NCI-H1105 treated with DMSO at 0.1 percent for 48 hours (cell line): ENCODE measurements around the gene PRSS16.

Experiments used
- DNase-seq: peaks from one replicate; lab custom pipeline; 2025; lab: John Stamatoyannopoulos, UW

The PRSS16 gene

GRCh38 chr6:27283279-27283678 is 35.8 kb downstream of the PRSS16 start:
- no peak for DNase-seq

GRCh38 chr6:27286141-27286540 is 38.6 kb downstream of the PRSS16 start:
- DNase-seq: no peak

GRCh38 chr6:27287751-27288135 is 40.2 kb downstream of the PRSS16 start:
- DNase-seq: no peak

- peak; percentile 12 for DNase-seq
Measured at GRCh38 chr6:27288136-27289044, 40.9 kb downstream of the PRSS16 start.

DNA sequence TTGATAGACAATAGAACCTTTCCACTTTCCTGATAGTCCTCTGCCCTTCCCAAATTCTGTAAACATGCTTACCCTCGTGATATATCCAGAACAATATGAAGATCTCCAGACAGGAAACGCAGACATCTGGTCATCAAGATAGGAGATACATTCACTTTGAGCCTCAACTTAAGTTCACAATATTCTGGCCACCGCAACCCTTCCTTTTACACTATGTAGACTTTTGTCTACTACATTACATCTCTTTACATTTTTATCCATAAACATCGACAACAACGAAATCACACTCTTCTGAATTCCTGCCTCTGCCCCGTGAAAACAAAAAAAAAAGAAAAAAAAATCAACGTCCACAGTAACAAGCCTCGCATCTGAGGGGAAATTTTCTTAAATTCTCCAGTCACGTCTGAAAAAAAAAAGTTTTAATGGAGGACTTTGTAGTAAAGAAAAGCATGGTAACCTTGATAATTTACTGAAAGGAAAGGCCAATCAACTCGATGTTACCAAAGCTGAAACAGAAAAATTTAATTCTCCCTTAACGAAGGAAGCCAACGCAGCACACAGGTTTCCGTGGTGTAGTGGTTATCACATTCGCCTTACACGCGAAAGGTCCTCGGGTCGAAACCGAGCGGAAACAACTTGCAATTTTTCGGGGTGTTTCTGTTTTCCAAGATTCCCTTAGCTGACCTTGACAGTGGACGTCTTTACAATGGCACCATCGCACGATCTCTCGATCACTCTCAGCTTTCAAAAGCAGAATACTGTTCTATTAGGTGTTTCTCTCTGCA is 42.8 kb downstream of the PRSS16 start:
- no peak for DNase-seq

DNA sequence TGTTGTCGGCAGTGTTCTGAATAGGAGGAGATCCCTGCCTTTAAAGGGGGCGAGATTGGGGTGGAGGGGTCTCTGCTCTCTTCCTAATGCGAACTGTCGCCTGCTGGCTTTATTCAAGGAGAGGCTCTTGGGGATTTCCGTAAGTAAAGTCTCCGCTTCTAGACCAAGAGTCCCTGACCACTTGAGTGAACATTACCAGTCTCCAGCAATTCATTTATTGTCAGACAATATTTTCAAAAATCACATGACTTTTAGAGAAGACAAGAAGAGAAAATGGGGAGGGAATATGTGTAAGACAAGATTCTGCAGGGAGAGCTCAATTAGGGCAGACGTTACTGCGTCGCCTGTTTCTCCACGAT is 43.3 kb downstream of the PRSS16 start:
- no peak for DNase-seq

DNA sequence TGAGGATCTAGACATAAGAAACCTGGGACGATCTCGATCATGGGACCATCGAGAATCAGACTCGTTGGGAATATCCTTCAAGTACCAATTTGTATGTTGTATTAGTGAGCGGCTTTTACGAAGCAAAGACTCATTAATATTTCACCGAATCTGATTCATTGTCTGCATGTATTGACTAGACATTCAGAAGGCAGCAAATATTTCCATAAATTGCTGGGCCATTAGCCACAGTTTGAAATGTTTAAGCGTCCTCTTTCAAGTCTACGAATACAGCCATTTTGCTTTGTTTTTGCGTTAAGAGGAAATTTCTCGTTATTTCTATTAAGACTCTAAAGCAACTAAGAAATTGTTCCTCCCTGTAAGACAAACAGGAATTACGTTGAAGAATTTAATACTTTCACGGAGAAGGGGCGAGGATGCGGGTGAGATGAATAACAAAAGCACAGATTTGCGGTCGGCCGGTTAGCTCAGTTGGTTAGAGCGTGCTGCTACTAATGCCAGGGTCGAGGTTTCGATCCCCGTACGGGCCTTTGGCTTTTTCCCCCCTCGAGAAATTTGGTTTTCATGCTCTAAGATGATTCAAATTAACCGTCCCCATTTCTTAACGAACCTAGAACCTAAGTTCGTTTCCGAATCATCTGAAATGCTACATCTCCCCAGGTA is 46.1 kb downstream of the PRSS16 start:
- peak; percentile 70 for DNase-seq

GRCh38 chr6:27294409-27294808 is 46.9 kb downstream of the PRSS16 start:
- DNase-seq: peak; percentile 49

DNA sequence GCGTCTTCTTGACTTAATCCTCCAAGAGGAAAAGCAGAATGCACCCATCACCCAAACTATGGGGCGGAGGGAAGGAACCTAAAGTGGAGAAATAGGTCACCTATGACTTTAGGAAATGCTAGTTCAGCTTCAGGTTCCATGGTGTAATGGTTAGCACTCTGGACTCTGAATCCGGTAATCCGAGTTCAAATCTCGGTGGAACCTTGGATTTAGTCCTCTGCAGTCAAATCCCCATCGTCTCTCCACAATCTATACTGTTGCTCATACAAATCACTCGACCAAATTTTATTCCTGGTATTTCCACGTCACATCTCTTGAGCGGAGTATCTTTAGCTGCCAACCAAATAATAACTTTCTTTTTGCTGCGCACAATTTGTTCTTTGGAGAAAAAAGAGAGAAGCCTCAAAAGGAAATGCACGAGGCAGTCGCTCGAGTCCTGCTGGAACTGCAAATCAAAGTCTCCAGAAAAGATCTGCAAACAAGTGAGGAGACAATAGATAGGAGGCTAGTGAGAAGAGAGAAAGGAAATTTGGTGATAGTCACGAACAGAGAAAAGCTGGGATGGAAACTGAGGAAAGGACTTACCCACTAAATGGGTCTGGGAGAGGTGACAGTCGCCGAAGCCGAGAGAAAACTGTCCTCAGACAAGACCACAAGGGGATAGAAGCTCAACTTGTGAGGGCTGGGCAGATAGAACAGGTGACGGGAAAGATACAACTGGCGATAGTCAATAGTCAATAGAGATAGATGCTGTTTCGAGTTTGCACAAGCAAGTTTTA is 48.0 kb downstream of the PRSS16 start:
- DNase-seq: peak; percentile 82

DNA sequence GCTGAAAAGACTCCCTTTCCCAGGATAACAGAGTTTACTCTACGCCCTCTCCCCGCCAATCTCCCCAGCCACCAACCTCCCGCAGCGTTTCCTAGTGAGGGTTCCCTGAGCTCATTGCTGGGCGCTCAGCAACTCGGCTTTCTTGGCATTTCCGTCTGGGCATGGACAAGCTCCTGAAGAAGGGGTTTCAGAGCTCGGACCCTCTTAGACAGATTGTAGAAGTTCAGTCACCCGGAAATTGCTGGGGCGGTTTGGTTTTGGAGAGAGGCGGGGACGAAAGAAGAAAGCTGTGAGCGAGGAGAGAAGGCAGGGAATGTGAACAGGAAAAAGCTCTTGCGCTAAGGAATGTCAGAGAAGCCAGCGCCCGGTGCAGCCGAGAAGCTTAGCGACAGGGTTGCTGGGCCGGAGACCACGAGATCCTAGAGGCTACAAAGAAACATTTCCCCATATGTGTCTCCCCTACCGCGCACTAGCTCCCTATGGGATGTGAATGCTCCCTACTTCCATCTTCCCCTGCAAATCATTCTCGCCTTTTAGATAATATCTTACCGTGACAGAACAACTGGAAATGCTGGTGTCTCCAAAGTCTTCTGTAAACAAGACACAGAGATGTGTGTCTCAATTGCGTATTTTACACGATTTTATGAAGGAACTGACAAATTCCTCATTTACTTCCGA is 48.7 kb downstream of the PRSS16 start:
- peak; percentile 18 for DNase-seq

- no peak for DNase-seq
Measured at GRCh38 chr6:27297484-27297856, 50.0 kb downstream of the PRSS16 start.

DNA sequence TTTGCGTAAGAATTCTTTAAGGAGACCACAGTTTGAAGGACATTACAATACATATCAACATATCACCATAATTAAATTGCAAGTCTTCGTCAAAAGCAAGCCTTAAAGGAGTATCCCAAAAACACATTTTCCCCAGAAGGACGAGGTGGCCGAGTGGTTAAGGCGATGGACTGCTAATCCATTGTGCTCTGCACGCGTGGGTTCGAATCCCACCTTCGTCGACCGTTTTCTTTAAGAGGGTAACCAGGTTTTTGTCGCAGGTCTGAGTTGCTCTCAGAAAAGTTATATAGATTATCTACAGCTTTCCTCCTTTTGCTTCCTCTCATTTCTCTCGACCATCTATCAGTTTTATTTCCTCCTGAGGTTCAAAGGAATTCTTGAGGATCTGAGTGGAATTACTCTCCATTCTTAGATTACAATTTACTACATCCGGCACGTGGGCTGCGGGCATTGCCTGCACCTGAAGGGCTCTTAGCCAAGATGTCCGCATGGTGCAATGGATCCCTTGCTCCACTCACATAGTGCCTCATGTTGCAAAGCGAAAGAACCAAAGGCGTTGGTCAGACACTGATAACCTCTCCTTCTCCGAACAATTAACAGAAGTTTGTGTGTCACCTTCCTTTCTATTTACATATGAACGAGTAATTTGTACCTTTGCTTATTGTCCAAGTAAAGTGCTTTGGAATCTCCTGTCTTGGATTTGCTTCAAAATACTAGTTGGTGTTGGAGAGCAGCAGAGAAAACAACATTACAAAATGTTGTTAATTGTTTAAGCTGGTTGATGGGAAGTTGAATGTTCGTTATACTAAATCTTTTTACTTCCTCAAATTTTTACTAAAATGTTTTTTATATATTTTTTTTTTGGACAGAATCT is 50.6 kb downstream of the PRSS16 start:
- no peak for DNase-seq

DNA sequence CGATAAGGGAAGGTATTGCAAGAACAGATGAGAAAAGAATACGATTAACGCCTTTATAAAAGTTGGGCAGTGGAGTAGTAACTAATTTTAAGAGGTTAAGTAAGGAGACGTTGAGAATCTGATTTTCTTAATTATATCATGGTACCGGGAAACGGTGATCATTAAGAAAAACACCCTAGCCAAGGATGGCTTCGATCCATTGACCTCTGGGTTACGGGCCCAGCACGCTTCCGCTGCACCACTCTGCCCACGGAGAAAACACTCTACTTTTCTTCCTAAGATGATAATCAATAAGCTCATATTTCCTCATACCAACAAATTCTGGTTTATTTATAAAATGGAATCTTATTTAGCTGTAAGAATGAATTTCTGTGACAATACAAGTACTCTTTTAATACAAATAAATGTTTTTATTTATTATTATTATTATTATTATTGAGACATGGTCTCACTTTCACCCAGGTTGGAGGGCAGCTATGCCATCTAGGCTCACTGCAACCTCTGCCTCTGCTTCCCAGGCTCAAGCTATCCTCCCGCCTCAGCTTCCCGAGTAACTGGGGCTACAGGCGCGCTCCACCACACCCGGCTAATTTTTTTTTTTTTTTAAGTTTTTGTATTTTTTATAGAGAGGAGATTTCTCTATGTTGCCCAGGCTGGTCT is 56.2 kb downstream of the PRSS16 start:
- DNase-seq: no peak
